ENCODE results near the gene TXNDC16.

DNA sequence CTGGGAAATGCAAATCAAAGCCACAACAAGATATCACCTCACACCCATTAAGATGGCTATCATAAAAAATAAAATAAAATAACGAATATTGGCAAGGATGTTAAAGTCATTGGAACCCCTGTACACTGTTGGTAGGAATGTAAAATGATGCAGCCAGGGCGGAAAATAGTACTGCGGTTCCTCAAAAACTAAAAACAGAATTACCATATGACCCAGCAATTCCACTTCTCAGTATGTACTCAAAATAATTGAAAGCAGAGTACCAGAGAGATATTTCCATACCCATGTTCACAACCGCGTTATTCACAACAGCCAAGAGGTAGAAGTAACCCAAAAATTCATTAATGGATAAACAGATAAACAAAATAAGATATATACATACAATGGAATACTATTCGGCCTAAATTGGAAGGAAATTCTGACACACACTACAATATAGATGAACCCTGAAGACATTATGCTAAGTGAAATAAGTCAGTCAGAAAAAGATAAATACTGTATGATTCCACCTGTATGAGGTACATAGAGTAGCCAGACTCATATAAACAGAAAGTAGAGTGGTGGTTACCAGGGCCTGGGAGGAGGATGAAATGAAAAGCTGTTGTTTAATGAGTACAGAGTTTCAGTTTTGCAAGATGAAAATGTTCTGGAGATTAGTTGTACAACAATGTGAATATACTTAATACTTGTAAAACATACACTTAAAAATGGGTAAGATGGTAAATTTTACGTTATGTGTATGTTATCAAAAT, 84.6 kb downstream of the TXNDC16 start:
- TF ChIP-seq POLR2A (IDR thresholded peaks at IDR 0.05): no peak
- TF ChIP-seq, protein P1, sequence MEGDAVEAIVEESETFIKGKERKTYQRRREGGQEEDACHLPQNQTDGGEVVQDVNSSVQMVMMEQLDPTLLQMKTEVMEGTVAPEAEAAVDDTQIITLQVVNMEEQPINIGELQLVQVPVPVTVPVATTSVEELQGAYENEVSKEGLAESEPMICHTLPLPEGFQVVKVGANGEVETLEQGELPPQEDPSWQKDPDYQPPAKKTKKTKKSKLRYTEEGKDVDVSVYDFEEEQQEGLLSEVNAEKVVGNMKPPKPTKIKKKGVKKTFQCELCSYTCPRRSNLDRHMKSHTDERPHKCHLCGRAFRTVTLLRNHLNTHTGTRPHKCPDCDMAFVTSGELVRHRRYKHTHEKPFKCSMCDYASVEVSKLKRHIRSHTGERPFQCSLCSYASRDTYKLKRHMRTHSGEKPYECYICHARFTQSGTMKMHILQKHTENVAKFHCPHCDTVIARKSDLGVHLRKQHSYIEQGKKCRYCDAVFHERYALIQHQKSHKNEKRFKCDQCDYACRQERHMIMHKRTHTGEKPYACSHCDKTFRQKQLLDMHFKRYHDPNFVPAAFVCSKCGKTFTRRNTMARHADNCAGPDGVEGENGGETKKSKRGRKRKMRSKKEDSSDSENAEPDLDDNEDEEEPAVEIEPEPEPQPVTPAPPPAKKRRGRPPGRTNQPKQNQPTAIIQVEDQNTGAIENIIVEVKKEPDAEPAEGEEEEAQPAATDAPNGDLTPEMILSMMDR (IDR thresholded peaks at IDR 0.05): no peak

Data from prostate gland (tissue), 2 donors.